Stimulated activated naive B cell treated with anti-CD40 and anti-IgM and Interleukin-4, amounts not matched to agents 10 μg/mL and 1 μg/mL and 100 μg/mL, for 72 hours (primary cell): ENCODE results near the gene TNIK.
A peak's percentile ranks its signal among the peaks of the same experiment; 100 is the strongest.

Experiments used
- ATAC-seq, 2 donors: fragments of 150-1000 bp; cut with Tn5 transposase; replicated peaks; 2 replicates each; pipeline ENCODE4 v1.10.0; 2021; ENCODE audit warnings: moderate library complexity in 1 of 2
- DNase-seq: peaks from one replicate; pipeline ENCODE4 v3.0.0; 2021
- H3K27ac Mint-ChIP-seq: one replicate; pipeline ENCODE4 v1.8.0; 2022; ENCODE audit warnings: mild to moderate bottlenecking, mixed read lengths
- H3K27me3 Mint-ChIP-seq, 2 donors: one replicate each; pipeline ENCODE4 v1.8.0; 2022; ENCODE audit warnings: mixed read lengths in 2 of 2
- H3K36me3 Mint-ChIP-seq, 2 donors: one replicate each; pipeline ENCODE4 v1.8.0; 2022; ENCODE audit warnings: mixed read lengths in 2 of 2, mild to moderate bottlenecking in 1 of 2
- H3K4me1 Mint-ChIP-seq, 2 donors: one replicate each; pipeline ENCODE4 v1.8.0; 2022; ENCODE audit warnings: mixed read lengths in 2 of 2, mild to moderate bottlenecking in 1 of 2
- H3K4me3 Mint-ChIP-seq, 2 donors: one replicate each; pipeline ENCODE4 v1.8.0; 2022; ENCODE audit warnings: mild to moderate bottlenecking in 2 of 2, mixed read lengths in 2 of 2, moderate library complexity in 1 of 2
- H3K9me3 Mint-ChIP-seq, 2 donors: one replicate each; pipeline ENCODE4 v1.8.0; 2022; ENCODE audit warnings: mixed read lengths in 2 of 2, mild to moderate bottlenecking in 1 of 2

TNIK gene

DNA sequence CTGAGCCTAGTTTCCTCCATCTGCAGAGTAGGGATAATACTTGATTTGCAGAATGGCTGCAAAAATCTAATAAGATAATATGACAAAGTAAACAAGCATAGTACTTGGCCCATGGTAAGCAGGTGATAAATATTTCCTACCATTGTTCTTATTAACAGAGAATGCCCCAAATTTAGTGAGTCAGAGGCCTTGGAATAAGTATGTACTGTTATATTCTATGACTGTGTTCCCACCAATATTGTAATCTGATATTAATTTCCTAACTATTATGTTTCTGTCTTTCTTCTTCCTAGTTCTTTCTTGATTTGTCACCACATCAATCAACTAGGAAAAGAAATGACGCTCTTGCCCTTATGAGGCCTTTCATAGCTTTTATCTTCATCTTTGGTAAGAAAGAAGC is 255.3 kb downstream of the TNIK start:
- no peaks in the 10 kb centered on the region for H3K4me1 Mint-ChIP-seq
- DNase-seq (no peak), ATAC-seq (no peak)
- peaks cover 7% of the 10 kb centered on the region in 2 donors for H3K9me3 Mint-ChIP-seq
- no peak overlapping the region for H3K27ac Mint-ChIP-seq
- H3K36me3 Mint-ChIP-seq, result peaks cover 0 to 6% of the 10 kb centered on the region in 2 donors
- no peaks in the 10 kb centered on the region for H3K27me3 Mint-ChIP-seq
- no peak overlapping the region for H3K4me3 Mint-ChIP-seq

DNA sequence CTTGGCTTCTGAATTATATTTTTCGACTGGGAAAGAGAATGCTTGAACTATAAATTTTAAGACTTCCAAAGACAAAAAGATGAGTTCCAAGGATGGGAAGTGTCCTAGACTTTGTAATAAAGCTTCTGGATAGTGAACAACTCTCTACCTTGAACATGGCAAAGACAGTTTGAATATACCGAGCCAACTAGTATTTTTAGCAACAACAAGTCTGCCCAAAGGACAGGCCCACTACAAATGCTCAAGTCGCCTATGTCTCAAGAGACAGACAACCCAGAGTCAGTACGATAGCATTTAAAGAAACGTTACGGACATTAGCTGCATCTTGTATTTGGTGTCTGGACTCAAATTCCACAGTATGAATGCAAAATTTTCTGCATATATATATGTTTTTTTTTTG is 258.4 kb downstream of the TNIK start:
- H3K4me1 Mint-ChIP-seq, result no peaks in the 10 kb centered on the region
- peaks cover 7 to 9% of the 10 kb centered on the region in 2 donors for H3K9me3 Mint-ChIP-seq
- ATAC-seq (no peak), DNase-seq (no peak)
- no peak overlapping the region for H3K4me3 Mint-ChIP-seq
- no peaks in the 10 kb centered on the region for H3K27me3 Mint-ChIP-seq
- peaks cover 0 to 4% of the 10 kb centered on the region in 2 donors for H3K36me3 Mint-ChIP-seq
- no peak overlapping the region for H3K27ac Mint-ChIP-seq

DNA sequence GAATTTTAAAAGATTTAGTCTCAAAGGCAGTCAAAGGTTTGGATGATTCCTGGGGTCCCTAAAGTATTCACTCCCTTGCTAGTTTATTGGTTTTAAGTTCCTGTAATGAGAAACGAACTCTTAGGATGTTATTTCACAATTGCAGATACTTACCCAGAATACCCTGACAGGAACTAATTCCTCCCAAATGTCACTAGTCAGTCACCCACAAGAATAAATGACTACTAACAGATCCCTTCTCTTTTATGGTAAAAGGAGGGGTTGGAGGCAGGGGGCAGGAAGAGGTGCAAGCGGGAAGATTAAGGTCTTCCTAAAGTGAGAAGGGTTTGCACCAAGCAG is 259.5 kb downstream of the TNIK start:
- no peaks in the 10 kb centered on the region for H3K4me1 Mint-ChIP-seq
- no peak overlapping the region for H3K4me3 Mint-ChIP-seq
- H3K9me3 Mint-ChIP-seq, result peaks cover 6 to 9% of the 10 kb centered on the region in 2 donors
- H3K27ac Mint-ChIP-seq, result no peak overlapping the region
- H3K27me3 Mint-ChIP-seq, result no peaks in the 10 kb centered on the region
- no peak for ATAC-seq
- no peak for DNase-seq
- H3K36me3 Mint-ChIP-seq, result peaks cover 0 to 4% of the 10 kb centered on the region in 2 donors

DNA sequence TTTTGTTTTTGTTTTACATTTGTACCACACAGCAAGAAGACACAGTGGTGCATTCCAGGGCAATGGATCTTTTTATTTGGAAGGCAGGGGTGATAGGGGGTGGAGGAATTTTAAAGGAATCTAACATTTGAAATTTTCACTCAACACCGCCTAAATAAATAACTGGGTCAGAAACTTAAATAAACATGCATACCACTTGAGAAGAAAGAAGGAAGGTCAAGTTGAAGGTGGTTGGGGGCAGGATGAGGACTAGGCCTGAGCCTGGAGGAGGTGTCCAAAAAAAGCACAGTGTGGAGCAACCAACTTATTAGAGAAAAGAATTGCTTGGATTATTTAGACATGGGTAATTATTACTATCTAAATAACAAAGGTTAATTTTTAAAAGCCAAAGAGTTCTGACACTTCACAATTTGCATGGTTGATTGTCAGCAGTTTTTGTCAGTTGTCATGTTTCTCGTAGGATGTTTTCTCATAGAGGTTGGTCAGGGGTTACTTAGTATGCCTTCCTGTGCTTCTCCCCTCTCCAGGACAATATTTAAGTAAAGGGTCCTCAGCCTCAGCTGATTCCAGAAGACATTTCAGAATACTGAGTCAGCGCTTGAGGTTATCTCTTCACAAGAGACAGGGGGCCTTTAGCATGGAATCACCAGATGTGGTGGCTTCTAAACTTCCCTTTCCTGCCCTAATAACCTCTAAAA is 260.0 kb downstream of the TNIK start:
- Mint-ChIP-seq H3K4me1 (no peaks in the 10 kb centered on the region), H3K36me3 (peaks cover 0 to under 1% of the 10 kb centered on the region in 2 donors)

DNA sequence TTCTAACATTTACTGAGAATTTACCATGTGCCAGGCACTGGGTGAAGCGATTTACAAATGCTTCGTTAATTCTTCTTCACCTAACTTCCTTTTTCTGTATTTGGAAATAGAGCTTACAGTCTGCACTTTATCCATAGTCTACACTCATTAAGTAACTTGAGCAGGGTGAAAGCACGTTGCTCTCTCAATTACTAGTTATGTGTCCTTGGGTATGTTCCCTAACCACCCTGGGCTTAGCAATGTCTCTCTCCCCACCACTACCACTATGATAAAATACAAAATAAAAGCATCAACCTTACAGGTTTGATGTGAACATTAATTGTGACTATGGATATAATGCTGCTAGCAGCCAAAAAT is 260.8 kb downstream of the TNIK start:
- no peak for DNase-seq
- H3K4me3 Mint-ChIP-seq, result no peak overlapping the region
- H3K27me3 Mint-ChIP-seq, result no peaks in the 10 kb centered on the region
- no peak for ATAC-seq
- H3K4me1 Mint-ChIP-seq, result no peaks in the 10 kb centered on the region
- no peak overlapping the region for H3K27ac Mint-ChIP-seq
- H3K9me3 Mint-ChIP-seq, result peaks cover 0 to 3% of the 10 kb centered on the region in 2 donors
- H3K36me3 Mint-ChIP-seq, result no peaks in the 10 kb centered on the region

More for the DNA sequence above, 260.0 kb downstream of the TNIK start:
- ATAC-seq (no peak), DNase-seq (no peak)
- H3K9me3 Mint-ChIP-seq, result peaks cover under 1 to 4% of the 10 kb centered on the region in 2 donors
- H3K27ac Mint-ChIP-seq, result no peak overlapping the region
- no peak overlapping the region for H3K4me3 Mint-ChIP-seq
- H3K27me3 Mint-ChIP-seq, result no peaks in the 10 kb centered on the region

DNA sequence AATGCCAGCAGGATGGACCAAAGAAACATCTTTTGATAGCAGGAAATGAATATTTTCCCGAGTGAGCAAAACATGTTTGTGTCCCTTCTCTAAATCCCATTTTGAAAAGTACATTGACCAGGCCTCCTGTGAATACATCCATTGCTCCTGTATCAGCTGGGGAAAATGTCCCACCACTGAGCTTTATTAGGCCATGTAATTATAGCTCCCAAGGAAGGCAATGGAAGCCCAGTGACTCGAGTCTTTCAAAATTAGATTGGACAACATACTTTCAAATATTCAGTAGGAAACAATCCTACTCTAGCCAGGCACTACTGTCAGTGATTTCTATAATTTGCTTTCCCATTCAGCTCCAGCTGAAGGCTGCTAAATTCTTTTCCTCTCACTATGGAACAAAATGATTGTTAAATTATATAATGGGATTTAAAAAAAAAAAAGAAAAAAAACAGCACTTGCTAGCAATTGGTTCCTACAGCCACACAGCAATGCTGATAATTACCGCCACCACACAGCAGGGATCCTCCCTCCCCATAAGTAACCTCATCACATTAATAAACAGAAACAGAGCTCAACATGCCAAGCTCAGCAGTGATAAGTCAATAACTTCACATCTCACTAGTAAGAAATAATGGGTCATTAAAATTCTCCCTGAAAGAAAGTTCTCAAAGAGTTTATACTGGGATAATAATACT is 261.3 kb downstream of the TNIK start:
- no peak for ATAC-seq
- Mint-ChIP-seq H3K27me3 (no peaks in the 10 kb centered on the region), H3K4me3 (no peak overlapping the region), H3K4me1 (no peaks in the 10 kb centered on the region), H3K36me3 (no peaks in the 10 kb centered on the region), H3K27ac (no peak overlapping the region), H3K9me3 (peaks cover 0 to 3% of the 10 kb centered on the region in 2 donors)
- DNase-seq, result no peak

DNA sequence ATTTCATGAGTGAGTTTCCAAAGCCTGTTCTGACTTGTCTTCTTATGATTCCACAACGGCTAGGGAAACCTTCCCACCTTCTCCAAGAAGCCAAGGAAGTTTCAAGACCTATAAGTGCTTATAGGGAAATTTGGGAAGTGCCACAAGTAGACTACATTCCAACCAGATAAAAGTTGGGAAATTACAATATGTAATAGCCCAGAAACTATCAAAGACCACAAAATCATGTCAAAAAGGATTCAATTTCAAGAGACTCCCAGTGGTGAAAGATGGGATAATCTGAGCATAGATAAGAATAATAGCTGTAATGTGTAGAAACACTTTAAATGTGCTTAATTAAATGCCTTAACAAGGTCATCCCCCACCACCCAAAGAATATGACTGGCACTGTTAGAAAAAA is 264.5 kb downstream of the TNIK start:
- Mint-ChIP-seq H3K9me3 (peaks cover 0 to 3% of the 10 kb centered on the region in 2 donors), H3K4me3 (no peak overlapping the region), H3K27ac (no peak overlapping the region), H3K36me3 (no peaks in the 10 kb centered on the region), H3K27me3 (no peaks in the 10 kb centered on the region), H3K4me1 (no peaks in the 10 kb centered on the region)
- ATAC-seq (no peak), DNase-seq (no peak)

DNA sequence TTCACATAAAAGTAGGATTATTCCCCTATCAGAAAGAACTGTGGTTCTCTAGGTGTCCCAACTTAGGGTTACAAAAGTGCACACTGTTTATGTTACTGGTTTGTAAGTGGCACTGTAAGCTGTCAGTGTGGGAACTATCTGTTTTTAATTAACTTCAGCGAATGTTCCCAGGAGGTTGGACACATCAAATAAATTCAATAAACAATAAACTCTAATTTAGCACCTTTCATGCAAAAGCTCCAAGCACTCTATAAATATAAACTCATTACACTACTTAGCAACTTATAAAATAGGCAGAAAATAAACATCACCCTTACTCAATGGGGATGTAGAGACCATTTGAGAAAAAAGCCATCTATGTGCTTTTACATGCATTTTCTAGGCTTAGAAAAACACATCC is 265.2 kb downstream of the TNIK start:
- H3K27ac Mint-ChIP-seq, result no peak overlapping the region
- no peaks in the 10 kb centered on the region for H3K27me3 Mint-ChIP-seq
- H3K4me3 Mint-ChIP-seq, result no peak overlapping the region
- H3K9me3 Mint-ChIP-seq, result peaks cover 0 to 3% of the 10 kb centered on the region in 2 donors
- ATAC-seq (no peak), DNase-seq (no peak)
- no peaks in the 10 kb centered on the region for H3K4me1 Mint-ChIP-seq
- H3K36me3 Mint-ChIP-seq, result no peaks in the 10 kb centered on the region

DNA sequence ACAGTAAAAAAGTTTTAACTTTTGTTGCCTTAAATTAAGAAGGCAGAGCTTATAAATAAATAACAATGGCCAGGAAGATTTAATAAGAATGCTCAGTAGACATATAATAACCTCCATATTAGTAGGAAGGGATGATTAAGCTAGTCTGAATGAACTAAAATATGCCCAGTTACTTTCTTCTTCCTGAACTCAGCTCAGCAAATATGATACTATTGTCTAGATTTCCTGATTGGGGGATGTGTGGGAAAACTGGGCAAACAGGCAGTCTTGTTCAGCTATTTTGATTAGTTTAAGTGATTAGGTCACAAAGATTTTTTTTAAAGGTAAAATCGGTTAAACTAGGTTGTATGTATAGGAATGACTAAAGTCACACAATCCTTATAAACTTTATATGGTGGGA is 266.5 kb downstream of the TNIK start:
- no peaks in the 10 kb centered on the region for H3K36me3 Mint-ChIP-seq
- H3K27me3 Mint-ChIP-seq, result no peaks in the 10 kb centered on the region
- DNase-seq, result no peak
- no peak for ATAC-seq
- H3K4me1 Mint-ChIP-seq, result no peaks in the 10 kb centered on the region
- H3K27ac Mint-ChIP-seq, result no peak overlapping the region
- H3K4me3 Mint-ChIP-seq, result no peak overlapping the region
- peaks cover 0 to 3% of the 10 kb centered on the region in 2 donors for H3K9me3 Mint-ChIP-seq

DNA sequence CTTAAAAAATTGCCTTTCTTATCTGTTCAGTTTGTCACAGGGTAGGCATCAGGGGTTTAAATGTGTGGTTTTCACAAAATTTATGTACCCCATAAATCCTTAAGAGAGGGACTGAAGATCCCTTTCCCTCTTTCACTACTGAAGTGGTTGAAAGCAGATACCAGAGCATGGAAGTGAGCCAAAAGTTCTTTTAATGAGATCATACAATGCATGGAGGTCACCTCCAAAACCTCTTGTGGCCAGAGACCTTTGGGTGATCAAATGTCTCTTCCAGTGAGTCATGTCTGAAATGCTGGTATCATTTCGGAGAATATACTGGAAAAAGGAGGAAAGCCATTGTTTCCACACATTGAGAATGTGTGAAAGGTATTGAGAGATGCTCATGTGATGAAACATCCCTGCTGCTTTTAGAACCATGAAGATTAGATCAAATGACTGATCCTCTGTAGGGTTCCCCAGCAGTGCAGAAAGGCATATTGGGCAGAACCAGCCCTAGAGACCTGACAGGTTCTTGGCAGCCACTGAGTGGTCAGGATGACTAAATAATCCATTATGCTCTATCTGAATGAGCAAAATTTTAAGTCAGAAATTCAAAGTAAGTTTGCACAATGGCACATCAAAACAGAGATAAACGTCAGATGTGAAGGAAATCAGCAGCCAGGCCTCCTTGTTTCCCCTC is 267.9 kb downstream of the TNIK start:
- DNase-seq (no peak), ATAC-seq (no peak)
- no peaks in the 10 kb centered on the region for H3K27me3 Mint-ChIP-seq

DNA sequence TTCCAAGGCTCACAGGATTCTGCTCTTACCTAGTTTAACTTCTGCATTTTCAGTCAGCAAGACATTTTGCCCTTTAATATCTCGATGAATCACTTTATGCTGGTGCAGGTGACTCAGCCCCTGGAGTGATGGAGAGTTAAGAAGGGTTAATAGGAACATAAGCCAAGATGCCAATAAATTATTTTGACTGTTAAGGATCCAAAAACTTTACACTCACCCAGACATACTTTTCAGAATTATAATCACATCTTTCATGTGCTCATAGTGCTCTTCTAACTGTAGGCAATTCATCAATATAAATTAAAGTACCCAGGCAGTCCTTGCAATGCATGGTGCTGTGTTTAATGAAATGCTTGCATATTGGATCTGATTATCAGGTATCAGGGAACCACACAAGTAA is 269.5 kb downstream of the TNIK start:
- Mint-ChIP-seq H3K27me3 (no peaks in the 10 kb centered on the region), H3K9me3 (no peaks in the 10 kb centered on the region), H3K36me3 (no peaks in the 10 kb centered on the region), H3K27ac (no peak overlapping the region), H3K4me3 (no peak overlapping the region), H3K4me1 (no peaks in the 10 kb centered on the region)
- ATAC-seq (no peak), DNase-seq (no peak)

More for the DNA sequence above, 267.9 kb downstream of the TNIK start:
- Mint-ChIP-seq H3K36me3 (no peaks in the 10 kb centered on the region), H3K9me3 (peaks cover 0 to under 1% of the 10 kb centered on the region in 2 donors), H3K27ac (no peak overlapping the region), H3K4me3 (no peak overlapping the region), H3K4me1 (no peaks in the 10 kb centered on the region)

DNA sequence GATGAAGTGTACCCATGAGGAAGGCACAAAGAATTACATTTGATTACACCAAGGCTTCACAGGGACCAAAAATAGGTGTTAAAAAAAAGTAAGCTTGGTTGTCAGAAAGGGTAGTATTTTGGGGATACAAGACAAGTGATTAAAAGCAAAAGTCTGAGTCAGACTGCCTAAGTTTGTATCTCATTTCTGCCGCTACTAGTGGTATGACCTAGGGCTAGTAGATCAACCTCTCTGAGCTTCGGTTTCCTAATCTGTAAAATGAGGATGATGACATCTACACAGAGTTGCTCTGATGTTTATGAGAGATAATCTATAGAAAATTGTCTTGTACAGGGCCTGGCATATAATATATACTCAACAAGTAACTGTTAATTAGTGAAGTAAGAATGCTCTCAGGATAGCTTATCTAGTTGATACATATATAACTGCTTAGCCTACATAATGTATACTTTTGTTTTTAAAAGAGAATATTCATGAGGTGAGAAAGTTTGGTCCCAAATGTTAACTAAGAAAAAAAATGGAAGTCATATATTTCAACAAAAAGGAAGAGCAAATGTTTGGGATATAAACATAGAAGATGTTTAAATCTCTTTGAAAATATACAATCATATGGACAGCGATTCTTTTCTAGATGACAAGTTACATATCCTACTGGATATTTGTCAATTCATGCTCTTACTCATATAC is 270.7 kb downstream of the TNIK start:
- H3K4me3 Mint-ChIP-seq, result no peak overlapping the region
- no peak for DNase-seq
- ATAC-seq, result no peak
- H3K27ac Mint-ChIP-seq, result no peak overlapping the region
- H3K4me1 Mint-ChIP-seq, result no peaks in the 10 kb centered on the region
- no peaks in the 10 kb centered on the region for H3K9me3 Mint-ChIP-seq
- H3K36me3 Mint-ChIP-seq, result no peaks in the 10 kb centered on the region
- H3K27me3 Mint-ChIP-seq, result no peaks in the 10 kb centered on the region

DNA sequence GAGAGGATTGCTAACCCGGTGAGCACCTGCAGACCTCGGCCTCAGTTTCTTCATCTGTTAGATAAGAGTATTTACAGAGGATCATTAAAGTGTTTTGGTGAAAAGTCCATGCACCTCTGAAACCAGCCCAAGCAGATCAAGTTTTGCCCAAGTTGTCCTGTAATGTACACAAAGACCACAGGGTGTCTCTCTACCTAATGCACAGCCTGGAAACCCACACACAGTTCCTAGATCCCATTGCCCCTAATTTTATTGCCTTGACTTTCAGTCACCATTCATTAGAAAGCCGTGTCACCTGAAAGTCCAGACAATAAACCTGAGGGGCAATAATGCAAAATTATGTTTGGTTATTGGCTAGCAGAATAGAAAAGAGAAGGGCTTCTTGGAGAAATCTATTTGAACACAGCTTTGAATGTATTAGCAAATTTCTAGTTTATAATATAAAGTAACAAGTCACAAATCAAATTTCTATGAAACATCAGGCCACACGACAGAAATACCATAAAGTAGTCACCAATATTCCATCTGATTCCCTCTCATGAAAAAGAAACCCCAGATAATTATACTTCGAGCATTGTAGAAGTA is 272.4 kb downstream of the TNIK start:
- no peaks in the 10 kb centered on the region for H3K9me3 Mint-ChIP-seq
- no peak overlapping the region for H3K4me3 Mint-ChIP-seq
- DNase-seq (peak; percentile 5), ATAC-seq (peak; percentile 58 to 63)
- no peaks in the 10 kb centered on the region for H3K4me1 Mint-ChIP-seq
- no peak overlapping the region for H3K27ac Mint-ChIP-seq
- no peaks in the 10 kb centered on the region for H3K27me3 Mint-ChIP-seq
- no peaks in the 10 kb centered on the region for H3K36me3 Mint-ChIP-seq

DNA sequence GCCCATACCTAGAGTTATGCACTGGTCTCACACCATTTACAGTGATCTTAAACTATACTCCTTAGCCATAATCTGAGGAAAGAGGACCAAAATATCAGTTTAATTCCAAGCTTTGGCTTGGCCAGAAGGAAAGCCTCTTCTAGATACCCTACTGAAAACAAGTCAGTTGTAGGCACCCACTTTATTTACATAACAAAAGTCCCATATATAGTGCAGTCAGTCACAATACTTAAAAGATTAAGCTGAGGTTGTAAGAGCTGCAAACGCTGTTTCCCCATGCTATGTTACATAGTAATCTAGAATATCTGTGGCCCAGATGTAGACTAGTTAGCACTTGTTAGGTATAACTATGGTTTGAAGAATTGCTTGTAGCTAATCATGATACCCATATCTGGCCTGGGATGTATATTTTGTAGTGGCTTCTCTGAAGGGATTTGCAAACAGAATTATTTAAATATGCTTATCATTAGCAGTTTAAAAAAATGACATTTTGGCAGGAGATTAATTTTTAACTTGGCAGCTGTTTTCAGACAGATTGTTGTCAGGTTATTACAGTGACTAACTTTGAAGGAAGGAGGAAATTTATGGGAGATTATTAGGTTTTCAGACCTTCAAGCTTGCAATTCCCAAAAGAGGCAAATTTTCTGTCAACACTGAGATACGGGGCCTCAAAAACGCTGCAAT is 273.2 kb downstream of the TNIK start:
- no peaks in the 10 kb centered on the region for H3K27me3 Mint-ChIP-seq
- no peaks in the 10 kb centered on the region for H3K4me1 Mint-ChIP-seq
- no peak overlapping the region for H3K27ac Mint-ChIP-seq
- H3K36me3 Mint-ChIP-seq, result no peaks in the 10 kb centered on the region
- DNase-seq, result no peak
- no peaks in the 10 kb centered on the region for H3K9me3 Mint-ChIP-seq
- H3K4me3 Mint-ChIP-seq, result no peak overlapping the region
- no peak for ATAC-seq
